Lower leg skin (tissue), 4 donors: ENCODE results near the gene IL17D. TPM values are rescaled to one million over a fixed set of nuclear protein-coding genes. Genes with fewer than 3 reads are reported as not detected.

Experiments
- DNase-seq, 2 donors: peaks; one replicate each; pipeline ENCODE4 v3.0.0-alpha.2; 2019; ENCODE audit warnings: low spot score in 2 of 2
- H3K4me3 ChIP-seq: fragments of 200-600 bp; sonication (generic); 2 replicates; pipeline ENCODE4 v1.5.1; 2017; ENCODE audit warnings: mild to moderate bottlenecking, low read depth; ENCODE audit not compliant: poor library complexity, severe bottlenecking
- CTCF ChIP-seq, 3 donors: fragments of 450-650 bp; IDR thresholded peaks; one replicate each; pipeline ENCODE4 v1.5.1; 2016; ENCODE audit warnings: antibody characterized with exemption in 3 of 3, mild to moderate bottlenecking in 3 of 3, moderate library complexity in 2 of 3
- POLR2A ChIP-seq, 2 donors: fragments of 450-650 bp; IDR thresholded peaks; one replicate each; pipeline ENCODE4 v1.6.1; 2016 to 2017; ENCODE audit warnings: antibody characterized with exemption in 2 of 2, mild to moderate bottlenecking in 1 of 2, moderate library complexity in 1 of 2
- WGBS, 2 donors: methylation state at CpG; one replicate each; pipeline ENCODE4 v1.1.5; 2018; 5-methylcytosine and 5-hydroxymethylcytosine counted together
- intact Hi-C: fragments of 100-400 bp; cut with DNase I; formaldehyde crosslinking; loops from one replicate; pipeline ENCODE4 v1.15.0; 2023; ENCODE audit warnings: low total_unique reads
- total RNA-seq, 4 donors: library from RNA; depleted of rRNA; stranded (reverse); fragments of >200 nt; gene quantifications; one replicate each; pipeline ENCODE4 v1.1.0, GENCODE V29; 2016

Gene IL17D
- total RNA-seq, 4 donors from 2014 or later, result 0.76 to 3.5 (median 1.9) TPM

- no peak overlapping the region for H3K4me3 ChIP-seq
- WGBS, 2 donors, result 89 to 92% methylated on average over 9 of the region's 9 CpGs
- TF ChIP-seq POLR2A (IDR thresholded peaks at IDR 0.05) (no peak), CTCF (IDR thresholded peaks at IDR 0.05) (no peak)
- no peak for DNase-seq
- intact Hi-C loops, result no loop called here
These were observed 3.8 kb upstream of the IL17D start for GRCh38 chr13:20699715-20700114.

- no peak overlapping the region for H3K4me3 ChIP-seq
- TF ChIP-seq POLR2A (IDR thresholded peaks at IDR 0.05) (no peak), CTCF (IDR thresholded peaks at IDR 0.05) (no peak)
- WGBS, 2 donors, result 83 to 87% methylated on average over 6 of the region's 6 CpGs
These were observed 3.2 kb upstream of the IL17D start for GRCh38 chr13:20700288-20700687.

GRCh38 chr13:20701461-20701860 is 2.0 kb upstream of the IL17D start:
- TF ChIP-seq POLR2A (IDR thresholded peaks at IDR 0.05) (no peak), CTCF (IDR thresholded peaks at IDR 0.05) (no peak)
- intact Hi-C loops, result no loop called here
- H3K4me3 ChIP-seq, result no peak overlapping the region
- DNase-seq, result no peak
- WGBS, 2 donors, result 97% methylated on average over 3 of the region's 3 CpGs

More at GRCh38 chr13:20700288-20700687, 3.2 kb upstream of the IL17D start:
- no peak for DNase-seq
- intact Hi-C loops, result no loop called here

GRCh38 chr13:20702530-20702914 is 977 bp upstream of the IL17D start:
- intact Hi-C loops, result no loop called here
- 11% methylated on average over 9 of the region's 9 CpGs for WGBS, 2 donors
- TF ChIP-seq CTCF (IDR thresholded peaks at IDR 0.05), result no peak
- TF ChIP-seq POLR2A (IDR thresholded peaks at IDR 0.05), result no peak
- no peak overlapping the region for H3K4me3 ChIP-seq
- DNase-seq, result no peak

DNA sequence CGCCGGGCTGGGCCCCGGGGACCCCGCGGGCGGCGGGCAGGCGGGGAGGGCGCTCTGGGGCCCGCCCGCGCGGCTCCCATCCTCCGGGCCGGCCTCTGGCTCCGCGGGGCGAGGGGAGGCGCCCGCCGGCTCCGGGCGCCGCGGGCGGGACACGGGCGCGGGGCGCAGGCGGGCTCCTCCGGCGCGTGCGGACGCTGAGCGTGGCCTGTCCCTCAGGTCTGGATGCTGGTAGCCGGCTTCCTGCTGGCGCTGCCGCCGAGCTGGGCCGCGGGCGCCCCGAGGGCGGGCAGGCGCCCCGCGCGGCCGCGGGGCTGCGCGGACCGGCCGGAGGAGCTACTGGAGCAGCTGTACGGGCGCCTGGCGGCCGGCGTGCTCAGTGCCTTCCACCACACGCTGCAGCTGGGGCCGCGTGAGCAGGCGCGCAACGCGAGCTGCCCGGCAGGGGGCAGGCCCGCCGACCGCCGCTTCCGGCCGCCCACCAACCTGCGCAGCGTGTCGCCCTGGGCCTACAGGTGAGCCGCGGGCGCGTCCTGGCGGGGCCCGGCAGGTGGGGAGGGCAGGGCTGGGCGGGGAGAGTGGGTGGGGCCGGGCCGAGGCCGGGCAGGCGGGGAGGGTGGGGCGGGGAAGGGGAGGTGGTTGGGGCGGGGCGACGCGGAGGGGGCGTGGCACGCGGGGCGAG is 420 bp downstream of the IL17D start:
- peak in 1 of 2 donors; percentile 92 for DNase-seq
- H3K4me3 ChIP-seq, result no peak overlapping the region
- TF ChIP-seq CTCF (IDR thresholded peaks at IDR 0.05), result no peak
- no peak for TF ChIP-seq POLR2A (IDR thresholded peaks at IDR 0.05)
- intact Hi-C loops, result no loop called here
- 0% methylated on average over 19 of the region's 98 CpGs; no CpG with 5 or more reads in 1 of the 2 donors for WGBS, 2 donors
